Epithelial cell of proximal tubule (primary cell): ENCODE data around the gene USP40. TPM values are rescaled to one million over a fixed set of nuclear protein-coding genes. Genes with fewer than 3 reads are reported as not detected.

ENCODE experiments used
- DNase-seq: peaks from one replicate; pipeline ENCODE4 v3.0.0-alpha.2; 2011; ENCODE audit warnings: low read depth
- H3K4me3 ChIP-seq: 2 replicates; pipeline ENCODE4 v1.5.1; 2011; ENCODE audit warnings: low read depth, mild to moderate bottlenecking, low read length
- CTCF ChIP-seq: conservative IDR thresholded peaks from 2 replicates; pipeline ENCODE4 v1.5.1; 2012; ENCODE audit warnings: low read depth, mild to moderate bottlenecking, low read length
- total RNA-seq: library from RNA; depleted of rRNA; stranded (reverse); fragments of >200 nt; gene quantifications from 2 replicates; pipeline ENCODE4 v1.2.3, GENCODE V29; 2015

Gene USP40
- total RNA-seq, 1 donor from 2014 or later, result 33.6 TPM

GRCh38 chr2:233440314-233440713 is 126.3 kb downstream of the USP40 start:
- DNase-seq, result no peak
- TF ChIP-seq CTCF, result no peak
- no peak overlapping the region for H3K4me3 ChIP-seq

- no peak overlapping the region for H3K4me3 ChIP-seq
- DNase-seq, result no peak
- TF ChIP-seq CTCF, result no peak
These were observed 127.4 kb downstream of the USP40 start for GRCh38 chr2:233439191-233439590.

- no peak overlapping the region for H3K4me3 ChIP-seq
- TF ChIP-seq CTCF, result no peak
- DNase-seq, result no peak
These were observed 127.9 kb downstream of the USP40 start for GRCh38 chr2:233438573-233439147.

- TF ChIP-seq CTCF, result no peak
- H3K4me3 ChIP-seq, result no peak overlapping the region
- no peak for DNase-seq
These were observed 129.1 kb downstream of the USP40 start for GRCh38 chr2:233437439-233437955.

- H3K4me3 ChIP-seq, result no peak overlapping the region
- no peak for DNase-seq
- no peak for TF ChIP-seq CTCF
These were observed 129.7 kb downstream of the USP40 start for GRCh38 chr2:233436691-233437438.

GRCh38 chr2:233436191-233436581 is 130.4 kb downstream of the USP40 start:
- H3K4me3 ChIP-seq, result no peak overlapping the region
- TF ChIP-seq CTCF, result no peak
- no peak for DNase-seq
